Measurements from ENCODE around the gene GIMAP1.

The GIMAP1 gene

GRCh38 chr7:150722431-150722931 lies 6.1 kb downstream of the GIMAP1 start:
- DNase-seq (ENCODE audit: low read depth in 2 of 2) = no peak

DNA sequence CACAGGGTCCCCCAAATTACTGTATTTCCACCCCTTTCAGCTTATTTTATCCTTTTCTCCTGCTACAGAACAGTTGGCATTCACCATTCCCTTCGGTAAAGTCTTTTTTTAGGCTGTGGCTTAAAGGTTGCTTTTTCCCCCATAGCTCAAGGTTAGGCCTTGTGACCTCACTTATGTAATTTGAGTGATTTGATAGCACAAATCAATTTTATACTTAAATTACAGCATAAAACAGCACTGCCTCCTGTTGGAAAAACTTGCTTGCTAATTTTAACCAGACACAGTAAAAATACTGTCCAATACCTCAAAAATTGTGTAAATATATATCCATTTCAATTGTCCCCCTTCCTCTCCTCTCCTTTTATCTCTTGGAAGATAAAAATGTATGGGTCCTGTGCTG lies 7.1 kb downstream of the GIMAP1 start:
- no peak for DNase-seq (ENCODE audit: low read depth in 2 of 2)

DNA sequence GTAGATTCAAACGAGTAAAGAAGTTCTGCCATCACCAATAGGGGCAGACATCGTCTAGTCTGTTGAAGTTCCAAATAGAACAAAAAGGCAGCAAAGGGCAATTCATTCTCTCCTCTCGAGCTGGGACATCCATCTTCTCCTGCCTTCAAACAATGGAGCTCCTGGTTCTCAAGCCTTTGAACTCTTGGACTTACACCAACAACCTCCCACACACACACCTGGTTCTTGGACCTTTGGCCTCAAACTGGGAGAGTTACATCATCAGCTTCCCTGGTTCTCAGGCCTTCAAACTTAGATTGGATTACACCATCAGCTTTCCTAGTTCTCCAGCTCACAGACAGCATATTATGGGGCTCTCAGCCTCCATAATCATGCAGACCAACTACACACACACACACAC lies 11.0 kb downstream of the GIMAP1 start:
- DNase-seq (ENCODE audit: low read depth in 2 of 2) = no peak

DNA sequence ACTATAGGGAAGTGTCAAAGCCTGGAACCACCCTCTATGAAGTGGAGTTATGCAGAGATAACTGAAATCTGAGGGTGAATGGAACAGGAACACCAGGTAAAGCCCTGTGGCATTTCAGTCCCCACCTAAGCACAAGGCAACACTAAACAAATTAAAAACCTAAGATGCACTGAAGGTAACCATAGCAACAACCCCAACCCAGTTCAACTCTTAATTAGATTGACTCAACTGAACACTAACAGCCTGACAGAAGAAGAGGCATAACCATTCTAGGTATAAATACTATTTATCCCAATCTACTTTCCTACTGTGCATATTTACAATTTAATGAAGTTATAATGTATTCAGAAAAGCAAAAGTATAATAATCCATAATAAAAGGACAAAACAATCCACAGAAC lies 11.6 kb downstream of the GIMAP1 start:
- no peak for DNase-seq (ENCODE audit: low read depth in 2 of 2)

DNA sequence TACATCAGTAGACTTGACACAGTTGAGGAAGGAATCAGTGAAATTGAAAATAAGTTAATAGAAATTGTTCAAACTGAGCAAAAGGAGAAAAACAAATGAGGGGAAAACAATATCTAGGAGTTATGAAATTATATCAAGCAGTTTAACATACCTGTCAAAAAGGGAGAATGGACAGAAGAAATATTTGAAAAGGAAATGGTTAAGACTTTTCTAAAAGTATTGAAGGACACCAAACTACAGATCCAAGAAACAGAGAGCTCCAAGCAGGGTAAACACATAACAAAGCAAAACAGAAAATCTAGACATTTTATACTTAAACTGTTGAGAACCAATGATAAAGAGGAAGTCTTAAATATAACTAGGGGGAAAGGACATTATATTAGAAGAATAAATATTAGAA lies 12.2 kb downstream of the GIMAP1 start:
- DNase-seq (ENCODE audit: low read depth in 2 of 2) = no peak

- DNase-seq (ENCODE audit: low read depth in 2 of 2) = no peak
These were observed 15.5 kb downstream of the GIMAP1 start for GRCh38 chr7:150731916-150732315.

- DNase-seq (ENCODE audit: low read depth in 2 of 2) = no peak
These were observed 16.5 kb downstream of the GIMAP1 start for GRCh38 chr7:150732786-150733481.

DNA sequence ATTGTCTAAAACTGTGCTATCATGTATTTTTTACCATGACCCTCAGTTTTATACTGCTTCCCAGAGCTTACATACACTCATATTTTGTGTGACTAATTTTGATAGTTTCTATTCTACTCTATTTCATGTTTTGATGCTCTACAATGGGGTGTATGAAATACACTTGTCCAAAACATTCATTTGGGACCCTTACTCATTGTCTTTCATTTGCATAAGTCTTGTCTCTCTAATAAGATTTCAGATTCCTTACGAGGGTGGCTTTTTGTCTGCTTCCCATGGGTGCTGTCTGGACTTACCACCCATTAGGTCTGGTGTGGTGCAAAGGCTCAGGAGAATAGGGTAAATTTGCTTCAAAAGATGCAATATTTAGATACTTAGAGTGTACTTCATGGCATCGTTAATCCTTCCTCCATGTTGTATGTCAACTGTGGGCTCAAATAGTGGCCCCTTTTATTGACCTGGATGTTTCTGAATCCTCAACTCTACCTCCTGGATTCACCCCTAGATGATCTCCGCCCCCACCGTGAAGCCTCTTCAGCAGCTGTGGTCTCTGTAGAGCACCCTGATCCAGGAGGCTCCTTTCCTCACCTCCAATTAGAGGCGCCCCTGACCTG lies 17.2 kb downstream of the GIMAP1 start:
- no peak for DNase-seq (ENCODE audit: low read depth in 2 of 2)

GRCh38 chr7:150734254-150734653 lies 17.8 kb downstream of the GIMAP1 start:
- no peak for DNase-seq (ENCODE audit: low read depth in 2 of 2)

- DNase-seq (ENCODE audit: low read depth in 2 of 2) = no peak
These were observed 19.4 kb downstream of the GIMAP1 start for GRCh38 chr7:150735596-150736358.

DNA sequence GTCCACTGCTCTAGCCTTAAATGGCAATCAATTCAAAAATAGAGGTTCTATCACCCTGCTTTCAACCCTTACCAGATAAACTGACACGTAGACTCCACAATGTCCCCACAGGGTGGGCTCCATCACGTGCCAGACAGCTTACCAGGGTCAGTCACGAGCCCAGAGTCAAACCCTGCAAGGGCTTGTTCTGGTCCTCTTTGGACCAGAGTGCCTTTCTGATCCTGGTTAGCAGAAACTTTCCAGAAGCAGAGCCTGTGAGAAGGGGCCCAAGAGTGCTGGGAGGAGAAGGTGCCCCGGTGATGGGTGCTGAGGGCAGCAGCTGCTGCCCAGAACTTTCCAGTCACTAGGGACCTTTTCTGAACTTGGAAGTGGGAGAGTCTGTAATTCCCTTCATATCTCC lies 20.5 kb downstream of the GIMAP1 start:
- DNase-seq (ENCODE audit: low read depth in 2 of 2) = no peak

- DNase-seq (ENCODE audit: low read depth in 2 of 2) = no peak
These were observed 21.0 kb downstream of the GIMAP1 start, which contains the start of gene GIMAP5 for GRCh38 chr7:150737265-150738055. TSS of gene GIMAP5 (plus strand) at chr7:150737418. CDS start at chr7:150740885, 3,467 bp downstream.

DNA sequence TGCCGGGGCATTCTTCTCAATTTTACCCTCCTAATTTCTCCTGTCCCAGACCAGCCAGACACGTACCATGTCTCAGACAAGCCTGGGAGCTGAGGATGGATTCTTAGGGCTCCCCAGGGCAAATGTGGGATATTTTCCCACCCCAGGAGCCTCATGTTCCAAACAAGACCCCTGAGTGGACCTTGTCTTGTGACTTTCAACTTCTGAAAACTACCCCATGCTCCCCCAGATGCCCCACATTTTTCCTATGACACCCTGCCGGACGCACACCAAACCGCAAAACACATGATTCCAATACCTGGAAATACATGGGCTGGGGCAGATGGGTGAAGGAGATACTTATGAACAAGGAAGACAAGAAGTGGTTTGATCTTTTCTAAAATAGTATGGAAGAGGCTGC lies 21.7 kb downstream of the GIMAP1 start:
- DNase-seq (ENCODE audit: low read depth in 2 of 2) = no peak

DNA sequence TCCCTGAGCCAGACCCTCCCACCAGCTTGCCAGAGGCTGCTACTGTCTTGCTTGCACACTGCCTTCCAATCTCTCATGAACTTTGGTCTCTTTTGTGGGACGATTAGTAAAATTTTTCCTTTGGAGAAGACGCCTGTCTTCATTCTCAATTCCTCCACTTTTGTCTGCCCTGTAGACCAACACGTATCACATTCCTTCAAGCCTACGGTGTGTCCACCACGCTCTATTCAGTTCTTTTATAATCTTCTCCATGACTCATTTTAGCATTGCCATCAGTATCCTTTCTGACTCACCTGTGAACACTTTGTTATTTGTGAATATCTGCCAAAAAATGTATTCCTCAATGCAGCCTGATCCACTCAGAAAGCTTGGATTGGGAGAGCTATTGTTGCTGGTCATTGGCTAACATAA lies 22.2 kb downstream of the GIMAP1 start:
- no peak for DNase-seq (ENCODE audit: low read depth in 2 of 2)

DNA sequence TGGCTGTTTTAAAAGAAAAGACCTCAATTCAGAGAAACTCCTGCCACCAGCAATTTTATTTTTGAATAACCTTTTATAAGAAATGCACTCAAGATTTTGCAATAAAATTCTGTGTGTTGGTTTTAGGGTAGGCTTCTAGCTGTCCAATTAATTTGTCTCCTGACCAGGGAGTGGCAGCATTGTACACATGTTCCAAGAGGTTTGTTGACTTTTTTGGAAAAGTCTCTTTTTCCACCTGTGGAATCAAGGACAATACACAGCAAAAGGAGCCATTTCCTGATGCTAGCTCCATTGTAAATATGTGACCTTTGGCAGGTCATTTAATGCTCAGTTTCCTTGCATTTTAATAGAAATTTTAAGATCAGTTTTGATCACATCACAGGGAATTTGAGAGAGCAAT lies 22.6 kb downstream of the GIMAP1 start:
- DNase-seq (ENCODE audit: low read depth in 2 of 2) = no peak

GRCh38 chr7:150740053-150740452 lies 23.6 kb downstream of the GIMAP1 start:
- no peak for DNase-seq (ENCODE audit: low read depth in 2 of 2)

DNA sequence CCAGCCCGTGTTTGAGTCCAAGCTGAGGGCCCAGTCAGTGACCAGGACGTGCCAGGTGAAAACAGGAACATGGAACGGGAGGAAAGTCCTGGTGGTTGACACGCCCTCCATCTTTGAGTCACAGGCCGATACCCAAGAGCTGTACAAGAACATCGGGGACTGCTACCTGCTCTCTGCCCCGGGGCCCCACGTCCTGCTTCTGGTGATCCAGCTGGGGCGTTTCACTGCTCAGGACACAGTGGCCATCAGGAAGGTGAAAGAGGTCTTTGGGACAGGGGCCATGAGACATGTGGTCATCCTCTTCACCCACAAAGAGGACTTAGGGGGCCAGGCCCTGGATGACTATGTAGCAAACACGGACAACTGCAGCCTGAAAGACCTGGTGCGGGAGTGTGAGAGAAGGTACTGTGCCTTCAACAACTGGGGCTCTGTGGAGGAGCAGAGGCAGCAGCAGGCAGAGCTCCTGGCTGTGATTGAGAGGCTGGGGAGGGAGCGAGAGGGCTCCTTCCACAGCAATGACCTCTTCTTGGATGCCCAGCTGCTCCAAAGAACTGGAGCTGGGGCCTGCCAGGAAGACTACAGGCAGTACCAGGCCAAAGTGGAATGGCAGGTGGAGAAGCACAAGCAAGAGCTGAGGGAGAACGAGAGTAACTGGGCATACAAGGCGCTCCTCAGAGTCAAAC lies 26.0 kb downstream of the GIMAP1 start:
- DNase-seq (ENCODE audit: low read depth in 2 of 2) = no peak

DNA sequence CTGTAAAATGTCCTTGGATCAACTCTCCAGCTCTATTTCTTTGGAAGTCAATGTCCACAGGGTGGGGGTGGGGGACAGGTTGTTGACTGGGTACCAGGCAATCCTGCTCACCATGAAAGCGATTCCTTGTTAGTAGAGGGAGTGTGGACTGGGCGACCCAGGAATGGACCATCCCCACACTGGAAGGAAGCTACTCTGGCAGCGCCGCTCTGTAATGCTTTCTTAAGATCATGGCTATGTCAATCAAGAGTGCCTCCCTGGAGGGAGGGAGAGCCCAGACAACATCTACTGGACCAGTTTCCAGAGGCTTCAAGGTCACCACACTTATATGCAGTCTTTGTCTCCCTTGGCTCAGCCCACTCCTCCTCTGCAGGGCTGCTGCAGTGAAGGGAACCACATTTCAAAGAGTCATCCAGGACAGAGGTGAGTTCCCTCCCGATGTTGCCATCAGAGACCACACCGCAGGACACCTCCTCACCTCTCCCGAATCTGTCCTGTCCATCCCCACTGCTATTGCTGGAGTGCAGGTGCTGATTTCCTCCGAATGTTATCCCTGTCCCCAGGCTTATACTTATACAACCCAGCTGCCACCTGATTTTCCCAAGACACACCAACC lies 27.7 kb downstream of the GIMAP1 start:
- no peak for DNase-seq (ENCODE audit: low read depth in 2 of 2)

- DNase-seq (ENCODE audit: low read depth in 2 of 2) = no peak
These were observed 28.7 kb downstream of the GIMAP1 start for GRCh38 chr7:150745086-150745485.

- no peak for DNase-seq (ENCODE audit: low read depth in 2 of 2)
These were observed 29.5 kb downstream of the GIMAP1 start for GRCh38 chr7:150745876-150746275.

- no peak for DNase-seq (ENCODE audit: low read depth in 2 of 2)
These were observed 30.5 kb downstream of the GIMAP1 start for GRCh38 chr7:150746921-150747320.

All from activated CD4-positive, alpha-beta T cell treated with anti-CD3 and anti-CD28 coated beads for 24 hours (primary cell).